GM11168 (cell line): ENCODE measurements around the gene STK17B.

Experiments used
- in situ Hi-C: fragments of 300-500 bp; cut with MboI; formaldehyde crosslinking; loops from one replicate; pipeline ENCODE4 v1.12.0; 2022; ENCODE audit warnings: low sequenced_read_pairs; ENCODE audit not compliant: unreplicated experiment

STK17B gene

GRCh38 chr2:196186266-196186980, 15.0 kb upstream of the STK17B start:
- in situ Hi-C loops = no loop called here

GRCh38 chr2:196184921-196185320, 13.5 kb upstream of the STK17B start:
- in situ Hi-C loops = no loop called here

- in situ Hi-C loops = no loop called here
These were observed 12.3 kb upstream of the STK17B start for GRCh38 chr2:196183528-196184231.

- in situ Hi-C loops = no loop called here
These were observed 11.7 kb upstream of the STK17B start for GRCh38 chr2:196183172-196183473.

- in situ Hi-C loops = no loop called here
These were observed 11.2 kb upstream of the STK17B start for GRCh38 chr2:196182439-196183171.

GRCh38 chr2:196181484-196181883, 10.1 kb upstream of the STK17B start:
- in situ Hi-C loops = no loop called here

GRCh38 chr2:196177124-196177523, 5.7 kb upstream of the STK17B start:
- in situ Hi-C loops = loop anchor here (10.0 kb wide), 1 partner anchor 522 kb away; the partner anchor contains the start of gene SLC39A10

- in situ Hi-C loops = loop anchor here (10.0 kb wide), 1 partner anchor 521 kb away; the partner anchor contains the start of gene SLC39A10
These were observed 4.9 kb upstream of the STK17B start for GRCh38 chr2:196176142-196176738.

GRCh38 chr2:196174404-196174803, 3.0 kb upstream of the STK17B start:
- in situ Hi-C loops = loop anchor here (5.0 to 10.0 kb wide), 2 partner anchors 88 to 520 kb away; partner anchors contain the start of gene SLC39A10

- in situ Hi-C loops = loop anchor here (5.0 to 10.0 kb wide), 2 partner anchors 89 to 519 kb away; partner anchors contain the start of gene SLC39A10
These were observed 2.1 kb upstream of the STK17B start for GRCh38 chr2:196173505-196173904.

- in situ Hi-C loops = loop anchor here (5.0 to 10.0 kb wide), 2 partner anchors 89 to 518 kb away; partner anchors contain the start of gene SLC39A10
These were observed 1.6 kb upstream of the STK17B start for GRCh38 chr2:196172951-196173350.

GRCh38 chr2:196171946-196172345, 568 bp upstream of the STK17B start:
- in situ Hi-C loops = loop anchor here (5.0 to 10.0 kb wide), 2 partner anchors 90 to 517 kb away; partner anchors contain the start of gene SLC39A10

GRCh38 chr2:196170606-196171247, 651 bp downstream of the STK17B start:
- in situ Hi-C loops = loop anchor here (5.0 to 10.0 kb wide), 2 partner anchors 92 to 516 kb away; partner anchors contain the start of gene SLC39A10

- in situ Hi-C loops = loop anchor here (5.0 to 10.0 kb wide), 2 partner anchors 92 to 515 kb away; partner anchors contain the start of gene SLC39A10
These were observed 1.2 kb downstream of the STK17B start for GRCh38 chr2:196170213-196170605.

- in situ Hi-C loops = no loop called here
These were observed 1.9 kb downstream of the STK17B start for GRCh38 chr2:196169516-196169915.

GRCh38 chr2:196168181-196168580, 3.2 kb downstream of the STK17B start:
- in situ Hi-C loops = no loop called here

GRCh38 chr2:196167666-196168065, 3.7 kb downstream of the STK17B start:
- in situ Hi-C loops = no loop called here

GRCh38 chr2:196166876-196167275, 4.5 kb downstream of the STK17B start:
- in situ Hi-C loops = no loop called here

- in situ Hi-C loops = no loop called here
These were observed 6.4 kb downstream of the STK17B start for GRCh38 chr2:196165016-196165415.

GRCh38 chr2:196163285-196163684, 8.1 kb downstream of the STK17B start:
- in situ Hi-C loops = no loop called here
